ENCODE measurements around the gene FRMPD1.

The FRMPD1 gene

GRCh38 chr9:37679649-37680402, 29.1 kb downstream of the FRMPD1 start:
- no peaks in the 10 kb centered on the region for H3K36me3 ChIP-seq (ENCODE audit: insufficient read depth, low read length)
- H3K27ac ChIP-seq (ENCODE audit: low read depth, low read length), result no peak overlapping the region
- no peak overlapping the region for H2AFZ ChIP-seq (ENCODE audit: low read length, unreplicated experiment)
- H3K79me2 ChIP-seq (ENCODE audit: control insufficient read depth, insufficient read depth, low read length, unreplicated experiment), result no peaks in the 10 kb centered on the region
- no peaks in the 10 kb centered on the region for H3K4me1 ChIP-seq (ENCODE audit: control insufficient read depth, insufficient read depth, low read length, unreplicated experiment)
- H3K27me3 ChIP-seq (ENCODE audit: insufficient read depth, low read length), result peaks cover 93% of the 10 kb centered on the region
- H3K4me3 ChIP-seq (ENCODE audit: low read depth, low read length), result no peak overlapping the region

- peaks cover 92% of the 10 kb centered on the region for H3K27me3 ChIP-seq (ENCODE audit: insufficient read depth, low read length)
- H3K36me3 ChIP-seq (ENCODE audit: insufficient read depth, low read length), result no peaks in the 10 kb centered on the region
- H3K4me1 ChIP-seq (ENCODE audit: control insufficient read depth, insufficient read depth, low read length, unreplicated experiment), result no peaks in the 10 kb centered on the region
- no peak overlapping the region for H3K4me3 ChIP-seq (ENCODE audit: low read depth, low read length)
- H3K27ac ChIP-seq (ENCODE audit: low read depth, low read length), result no peak overlapping the region
- H3K79me2 ChIP-seq (ENCODE audit: control insufficient read depth, insufficient read depth, low read length, unreplicated experiment), result no peaks in the 10 kb centered on the region
- H2AFZ ChIP-seq (ENCODE audit: low read length, unreplicated experiment), result no peak overlapping the region
Measured at GRCh38 chr9:37682951-37683350, 32.2 kb downstream of the FRMPD1 start.

GRCh38 chr9:37683531-37684371, 33.0 kb downstream of the FRMPD1 start:
- no peak overlapping the region for H3K27ac ChIP-seq (ENCODE audit: low read depth, low read length)
- H3K4me1 ChIP-seq (ENCODE audit: control insufficient read depth, insufficient read depth, low read length, unreplicated experiment), result no peaks in the 10 kb centered on the region
- H3K79me2 ChIP-seq (ENCODE audit: control insufficient read depth, insufficient read depth, low read length, unreplicated experiment), result no peaks in the 10 kb centered on the region
- no peak overlapping the region for H3K4me3 ChIP-seq (ENCODE audit: low read depth, low read length)
- peaks cover 93% of the 10 kb centered on the region for H3K27me3 ChIP-seq (ENCODE audit: insufficient read depth, low read length)
- H3K36me3 ChIP-seq (ENCODE audit: insufficient read depth, low read length), result no peaks in the 10 kb centered on the region
- no peak overlapping the region for H2AFZ ChIP-seq (ENCODE audit: low read length, unreplicated experiment)

GRCh38 chr9:37692622-37693221, 42.0 kb downstream of the FRMPD1 start:
- no peak overlapping the region for H2AFZ ChIP-seq (ENCODE audit: low read length, unreplicated experiment)
- no peak overlapping the region for H3K4me3 ChIP-seq (ENCODE audit: low read depth, low read length)
- H3K4me1 ChIP-seq (ENCODE audit: control insufficient read depth, insufficient read depth, low read length, unreplicated experiment), result no peaks in the 10 kb centered on the region
- H3K27ac ChIP-seq (ENCODE audit: low read depth, low read length), result no peak overlapping the region
- H3K27me3 ChIP-seq (ENCODE audit: insufficient read depth, low read length), result peaks cover 94% of the 10 kb centered on the region
- H3K79me2 ChIP-seq (ENCODE audit: control insufficient read depth, insufficient read depth, low read length, unreplicated experiment), result no peaks in the 10 kb centered on the region
- no peaks in the 10 kb centered on the region for H3K36me3 ChIP-seq (ENCODE audit: insufficient read depth, low read length)

- Histone ChIP-seq H3K36me3 (ENCODE audit: insufficient read depth, low read length) (no peaks in the 10 kb centered on the region), H3K27ac (ENCODE audit: low read depth, low read length) (no peak overlapping the region), H3K79me2 (ENCODE audit: control insufficient read depth, insufficient read depth, low read length, unreplicated experiment) (no peaks in the 10 kb centered on the region), H2AFZ (ENCODE audit: low read length, unreplicated experiment) (no peak overlapping the region), H3K27me3 (ENCODE audit: insufficient read depth, low read length) (peaks cover 96% of the 10 kb centered on the region), H3K4me3 (ENCODE audit: low read depth, low read length) (no peak overlapping the region), H3K4me1 (ENCODE audit: control insufficient read depth, insufficient read depth, low read length, unreplicated experiment) (no peaks in the 10 kb centered on the region)
Measured at GRCh38 chr9:37693260-37693659, 42.5 kb downstream of the FRMPD1 start.

GRCh38 chr9:37694355-37694754, 43.6 kb downstream of the FRMPD1 start:
- H2AFZ ChIP-seq (ENCODE audit: low read length, unreplicated experiment), result no peak overlapping the region
- no peaks in the 10 kb centered on the region for H3K4me1 ChIP-seq (ENCODE audit: control insufficient read depth, insufficient read depth, low read length, unreplicated experiment)
- no peak overlapping the region for H3K4me3 ChIP-seq (ENCODE audit: low read depth, low read length)
- no peak overlapping the region for H3K27ac ChIP-seq (ENCODE audit: low read depth, low read length)
- no peaks in the 10 kb centered on the region for H3K36me3 ChIP-seq (ENCODE audit: insufficient read depth, low read length)
- peaks cover 88% of the 10 kb centered on the region for H3K27me3 ChIP-seq (ENCODE audit: insufficient read depth, low read length)
- H3K79me2 ChIP-seq (ENCODE audit: control insufficient read depth, insufficient read depth, low read length, unreplicated experiment), result no peaks in the 10 kb centered on the region

- H3K27ac ChIP-seq (ENCODE audit: low read depth, low read length), result no peak overlapping the region
- no peak overlapping the region for H2AFZ ChIP-seq (ENCODE audit: low read length, unreplicated experiment)
- H3K79me2 ChIP-seq (ENCODE audit: control insufficient read depth, insufficient read depth, low read length, unreplicated experiment), result no peaks in the 10 kb centered on the region
- H3K36me3 ChIP-seq (ENCODE audit: insufficient read depth, low read length), result no peaks in the 10 kb centered on the region
- H3K4me3 ChIP-seq (ENCODE audit: low read depth, low read length), result no peak overlapping the region
- H3K4me1 ChIP-seq (ENCODE audit: control insufficient read depth, insufficient read depth, low read length, unreplicated experiment), result no peaks in the 10 kb centered on the region
- peaks cover 89% of the 10 kb centered on the region for H3K27me3 ChIP-seq (ENCODE audit: insufficient read depth, low read length)
Measured at GRCh38 chr9:37696528-37696927, 45.8 kb downstream of the FRMPD1 start.

- Histone ChIP-seq H3K4me3 (ENCODE audit: low read depth, low read length) (no peak overlapping the region), H3K27ac (ENCODE audit: low read depth, low read length) (no peak overlapping the region), H2AFZ (ENCODE audit: low read length, unreplicated experiment) (no peak overlapping the region), H3K4me1 (ENCODE audit: control insufficient read depth, insufficient read depth, low read length, unreplicated experiment) (no peaks in the 10 kb centered on the region), H3K27me3 (ENCODE audit: insufficient read depth, low read length) (peaks cover 85% of the 10 kb centered on the region), H3K36me3 (ENCODE audit: insufficient read depth, low read length) (no peaks in the 10 kb centered on the region), H3K79me2 (ENCODE audit: control insufficient read depth, insufficient read depth, low read length, unreplicated experiment) (no peaks in the 10 kb centered on the region)
Measured at GRCh38 chr9:37700131-37700530, 49.4 kb downstream of the FRMPD1 start.

GRCh38 chr9:37700900-37701299, 50.1 kb downstream of the FRMPD1 start:
- H3K4me3 ChIP-seq (ENCODE audit: low read depth, low read length), result no peak overlapping the region
- H3K4me1 ChIP-seq (ENCODE audit: control insufficient read depth, insufficient read depth, low read length, unreplicated experiment), result no peaks in the 10 kb centered on the region
- H2AFZ ChIP-seq (ENCODE audit: low read length, unreplicated experiment), result no peak overlapping the region
- H3K79me2 ChIP-seq (ENCODE audit: control insufficient read depth, insufficient read depth, low read length, unreplicated experiment), result no peaks in the 10 kb centered on the region
- H3K36me3 ChIP-seq (ENCODE audit: insufficient read depth, low read length), result no peaks in the 10 kb centered on the region
- no peak overlapping the region for H3K27ac ChIP-seq (ENCODE audit: low read depth, low read length)
- peaks cover 83% of the 10 kb centered on the region for H3K27me3 ChIP-seq (ENCODE audit: insufficient read depth, low read length)

GRCh38 chr9:37705787-37706186, 55.0 kb downstream of the FRMPD1 start:
- Histone ChIP-seq H3K4me1 (ENCODE audit: control insufficient read depth, insufficient read depth, low read length, unreplicated experiment) (no peaks in the 10 kb centered on the region), H2AFZ (ENCODE audit: low read length, unreplicated experiment) (no peak overlapping the region), H3K79me2 (ENCODE audit: control insufficient read depth, insufficient read depth, low read length, unreplicated experiment) (no peaks in the 10 kb centered on the region), H3K4me3 (ENCODE audit: low read depth, low read length) (no peak overlapping the region), H3K27me3 (ENCODE audit: insufficient read depth, low read length) (peaks cover 90% of the 10 kb centered on the region), H3K27ac (ENCODE audit: low read depth, low read length) (no peak overlapping the region), H3K36me3 (ENCODE audit: insufficient read depth, low read length) (no peaks in the 10 kb centered on the region)

All from ACC112 (cell line).